Gastroesophageal sphincter (tissue), 3 donors: ENCODE results near the gene RGS7BP.

Source experiments
- EP300 ChIP-seq: sonication (generic); formaldehyde crosslinking; IDR thresholded peaks from one replicate; pipeline ENCODE4 v1.6.1; 2017; ENCODE audit warnings: antibody characterized with exemption, mild to moderate bottlenecking
- POLR2A ChIP-seq, 2 donors: fragments of 450-650 bp; IDR thresholded peaks; one replicate each; pipeline ENCODE4 v1.6.1; 2017; ENCODE audit warnings: antibody characterized with exemption in 2 of 2, mild to moderate bottlenecking in 2 of 2, moderate library complexity in 1 of 2
- POLR2AphosphoS5 ChIP-seq: sonication (generic); formaldehyde crosslinking; IDR thresholded peaks from one replicate; pipeline ENCODE4 v1.6.1; 2017; ENCODE audit warnings: antibody characterized with exemption
- TF ChIP-seq, protein P1 (sequence below), 4 experiments: fragments of 200-600 bp in 2 of 4; fragments of 450-650 bp in 2 of 4; sonication (generic) in 1 of 4; IDR thresholded peaks; one replicate each; pipeline ENCODE4 v1.5.1; 2017 to 2019; ENCODE audit warnings: antibody characterized with exemption in 4 of 4, mild to moderate bottlenecking in 2 of 4, moderate library complexity in 2 of 4

DNA sequence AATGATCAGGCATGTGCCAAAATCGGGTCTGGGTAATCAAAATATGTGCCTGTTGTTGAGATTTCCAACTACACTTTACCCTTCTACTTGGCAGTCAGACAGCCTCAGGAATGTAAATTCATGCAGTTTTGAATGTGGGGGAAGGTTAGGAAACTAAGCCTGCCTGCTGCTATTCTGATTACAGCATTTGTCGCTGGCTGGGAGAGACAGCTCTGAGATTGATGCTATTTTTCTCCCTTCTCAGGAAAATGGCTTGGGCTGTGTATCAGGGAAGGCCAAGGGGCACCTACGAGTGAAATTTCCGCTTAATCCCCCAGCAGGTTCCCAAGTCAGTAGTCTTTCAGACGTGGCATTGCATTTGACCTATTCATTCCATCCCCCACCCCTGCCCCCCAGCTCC, 3.6 kb upstream of the RGS7BP start:
- no peak for TF ChIP-seq POLR2A (IDR thresholded peaks at IDR 0.05)
- TF ChIP-seq, protein P1, sequence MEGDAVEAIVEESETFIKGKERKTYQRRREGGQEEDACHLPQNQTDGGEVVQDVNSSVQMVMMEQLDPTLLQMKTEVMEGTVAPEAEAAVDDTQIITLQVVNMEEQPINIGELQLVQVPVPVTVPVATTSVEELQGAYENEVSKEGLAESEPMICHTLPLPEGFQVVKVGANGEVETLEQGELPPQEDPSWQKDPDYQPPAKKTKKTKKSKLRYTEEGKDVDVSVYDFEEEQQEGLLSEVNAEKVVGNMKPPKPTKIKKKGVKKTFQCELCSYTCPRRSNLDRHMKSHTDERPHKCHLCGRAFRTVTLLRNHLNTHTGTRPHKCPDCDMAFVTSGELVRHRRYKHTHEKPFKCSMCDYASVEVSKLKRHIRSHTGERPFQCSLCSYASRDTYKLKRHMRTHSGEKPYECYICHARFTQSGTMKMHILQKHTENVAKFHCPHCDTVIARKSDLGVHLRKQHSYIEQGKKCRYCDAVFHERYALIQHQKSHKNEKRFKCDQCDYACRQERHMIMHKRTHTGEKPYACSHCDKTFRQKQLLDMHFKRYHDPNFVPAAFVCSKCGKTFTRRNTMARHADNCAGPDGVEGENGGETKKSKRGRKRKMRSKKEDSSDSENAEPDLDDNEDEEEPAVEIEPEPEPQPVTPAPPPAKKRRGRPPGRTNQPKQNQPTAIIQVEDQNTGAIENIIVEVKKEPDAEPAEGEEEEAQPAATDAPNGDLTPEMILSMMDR (IDR thresholded peaks at IDR 0.05), result no peak
- TF ChIP-seq POLR2AphosphoS5, result no peak
- no peak for TF ChIP-seq EP300
